Sciatic nerve (tissue), 2 donors: Measurements from ENCODE around the gene HSD3B1. TPM values are rescaled to one million over a fixed set of nuclear protein-coding genes. Genes with fewer than 3 reads are reported as not detected.
"Not testable (repeated sequence)": the region's sequence is repeated elsewhere in the genome, so short reads cannot be mapped to it uniquely, and the experiment has no call there.

Experiments used
- ATAC-seq: fragments of 200-7000 bp; cut with Tn5 transposase; one replicate; pipeline ENCODE4 v1.9.1; 2020; ENCODE audit warnings: mild to moderate bottlenecking, moderate library complexity
- DNase-seq: peaks from one replicate; pipeline ENCODE4 v3.0.0-alpha.2; 2020; ENCODE audit warnings: low spot score
- intact Hi-C: fragments of 100-400 bp; cut with DNase I; formaldehyde crosslinking; loops from one replicate; pipeline ENCODE4 v1.14.2; 2022
- total RNA-seq: library from RNA; stranded (reverse); fragmentation: NEBNext Ultra II Directional; extraction: Animal tissue kit (Norgen Biotek cat#: 25700); gene quantifications from one replicate; pipeline ENCODE4 v1.2.1, GENCODE V29; 2021
- donor health status: DM: no; HTN: no; CAD: no.
- donor health status: DM: no; HTN: no; CAD: no.

Gene HSD3B1
- total RNA-seq, 1 donor from 2014 or later, result not detected

GRCh38 chr1:119488216-119488615, 18.8 kb upstream of the HSD3B1 start:
- intact Hi-C loops, result no loop called here
- ATAC-seq (no peak), DNase-seq (no peak)

- intact Hi-C loops, result no loop called here
- DNase-seq (no peak), ATAC-seq (no peak)
Measured at GRCh38 chr1:119489201-119489600, 17.8 kb upstream of the HSD3B1 start.

- intact Hi-C loops, result no loop called here
- DNase-seq, result no peak
Measured at GRCh38 chr1:119490925-119491324, 16.1 kb upstream of the HSD3B1 start.

GRCh38 chr1:119492763-119493162, 14.2 kb upstream of the HSD3B1 start:
- ATAC-seq (no peak), DNase-seq (no peak)
- intact Hi-C loops, result no loop called here

More at GRCh38 chr1:119490925-119491324, 16.1 kb upstream of the HSD3B1 start:
- ATAC-seq, result no peak

GRCh38 chr1:119504831-119505230, 2.2 kb upstream of the HSD3B1 start:
- no peak for DNase-seq
- intact Hi-C loops, result no loop called here
- no peak for ATAC-seq

GRCh38 chr1:119510046-119510445, 3.0 kb downstream of the HSD3B1 start:
- ATAC-seq (no peak), DNase-seq (no peak)
- intact Hi-C loops, result no loop called here

- DNase-seq, result no peak
- intact Hi-C loops, result no loop called here
- no peak for ATAC-seq
Measured at GRCh38 chr1:119515221-119515620, 8.2 kb downstream of the HSD3B1 start.

GRCh38 chr1:119516247-119516646, 9.2 kb downstream of the HSD3B1 start:
- intact Hi-C loops, result no loop called here
- DNase-seq (no peak), ATAC-seq (no peak)

GRCh38 chr1:119516680-119517079, 9.7 kb downstream of the HSD3B1 start:
- no peak for ATAC-seq
- no peak for DNase-seq
- intact Hi-C loops, result no loop called here

GRCh38 chr1:119517667-119518066, 10.7 kb downstream of the HSD3B1 start:
- DNase-seq, intact Hi-C loops, ATAC-seq: not testable (repeated sequence)

- no peak for DNase-seq
- intact Hi-C loops, result no loop called here
- no peak for ATAC-seq
Measured at GRCh38 chr1:119531606-119532323, 24.8 kb downstream of the HSD3B1 start.

GRCh38 chr1:119532324-119532910, 25.4 kb downstream of the HSD3B1 start:
- DNase-seq, result no peak
- intact Hi-C loops, result no loop called here
- no peak for ATAC-seq

GRCh38 chr1:119535381-119535780, 28.4 kb downstream of the HSD3B1 start:
- intact Hi-C loops, result no loop called here
- DNase-seq (no peak), ATAC-seq (no peak)

GRCh38 chr1:119537966-119538365, 31.0 kb downstream of the HSD3B1 start:
- ATAC-seq, result no peak
- intact Hi-C loops, result no loop called here
- no peak for DNase-seq

- intact Hi-C loops, result no loop called here
- no peak for DNase-seq
- no peak for ATAC-seq
Measured at GRCh38 chr1:119539636-119540035, 32.6 kb downstream of the HSD3B1 start.

GRCh38 chr1:119541389-119541788, 34.4 kb downstream of the HSD3B1 start:
- DNase-seq (no peak), ATAC-seq (no peak)
- intact Hi-C loops, result no loop called here

GRCh38 chr1:119542492-119542946, 35.5 kb downstream of the HSD3B1 start:
- DNase-seq (no peak), ATAC-seq (no peak)
- intact Hi-C loops, result no loop called here

- no peak for ATAC-seq
- intact Hi-C loops, result no loop called here
Measured at GRCh38 chr1:119544165-119544762, 37.3 kb downstream of the HSD3B1 start.

GRCh38 chr1:119546641-119547040, 39.6 kb downstream of the HSD3B1 start:
- ATAC-seq (no peak), DNase-seq (no peak)
- intact Hi-C loops, result no loop called here

More at GRCh38 chr1:119544165-119544762, 37.3 kb downstream of the HSD3B1 start:
- DNase-seq, result no peak

- DNase-seq (no peak), ATAC-seq (no peak)
- intact Hi-C loops, result no loop called here
Measured at GRCh38 chr1:119547306-119547705, 40.3 kb downstream of the HSD3B1 start.
